OCI-LY3 (cell line): ENCODE data around the gene CCDC6.

Experiments used
- H2AFZ ChIP-seq: fragments of 200-600, 300-600 bp; shearing (Covaris generic); 2 replicates; pipeline ENCODE4 v1.6.0; 2014; ENCODE audit warnings: antibody characterized with exemption, low read depth, low read length
- H3K27ac ChIP-seq: fragments of 200-600, 300-600 bp; sonication (generic); 2 replicates; pipeline ENCODE4 v1.5.1; 2014; ENCODE audit warnings: mild to moderate bottlenecking, low read length, moderate library complexity, mixed read lengths
- H3K27me3 ChIP-seq: fragments of 200-600, 300-600 bp; sonication (generic); 2 replicates; pipeline ENCODE4 v1.6.1; 2014; ENCODE audit warnings: low read depth, low read length, mixed read lengths
- H3K36me3 ChIP-seq: fragments of 200-600, 300-600 bp; sonication (generic); replicated peaks from 2 replicates; pipeline ENCODE3; 2014; ENCODE audit warnings: low read depth, low read length, mixed read lengths
- H3K4me1 ChIP-seq: fragments of 300-600, 200-600 bp; sonication (generic); 2 replicates; pipeline ENCODE4 v1.6.1; 2014; ENCODE audit warnings: low read length, mixed read lengths
- H3K4me2 ChIP-seq: fragments of 200-600, 300-600 bp; sonication (generic); 2 replicates; pipeline ENCODE4 v1.6.1; 2014; ENCODE audit warnings: low read length, mixed read lengths
- H3K4me3 ChIP-seq: fragments of 300-600, 200-600 bp; sonication (generic); 2 replicates; pipeline ENCODE4 v1.5.1; 2014; ENCODE audit warnings: antibody characterized with exemption, mild to moderate bottlenecking, low read length, moderate library complexity
- H3K79me2 ChIP-seq: fragments of 300-600, 200-600 bp; shearing (Covaris generic); 2 replicates; pipeline ENCODE4 v1.6.1; 2014; ENCODE audit warnings: mild to moderate bottlenecking, low read length, mixed read lengths
- H3K9ac ChIP-seq: fragments of 300-600, 200-600 bp; shearing (Covaris generic); 2 replicates; pipeline ENCODE4 v1.6.0; 2014; ENCODE audit warnings: mild to moderate bottlenecking, low read length, moderate library complexity
- H3K9me3 ChIP-seq: fragments of 200-600, 300-600 bp; shearing (Covaris generic); 2 replicates; pipeline ENCODE4 v1.6.1; 2014; ENCODE audit warnings: low read length, mixed read lengths; ENCODE audit not compliant: insufficient read depth
- H4K20me1 ChIP-seq: fragments of 200-600, 300-600 bp; sonication (generic); 2 replicates; pipeline ENCODE4 v1.6.1; 2016; ENCODE audit warnings: low read length, mixed read lengths; ENCODE audit not compliant: insufficient read depth
- EZH2phosphoT487 ChIP-seq: fragments of 200-600 bp; shearing (Covaris generic); IDR thresholded peaks from 2 replicates; pipeline ENCODE4 v1.6.1; 2018; ENCODE audit warnings: antibody characterized with exemption, mixed run types, low read depth
- TF ChIP-seq, protein P1 (sequence below): fragments of 200-600, 300-600 bp; sonication (generic); IDR thresholded peaks from 2 replicates; pipeline ENCODE4 v1.5.1; 2014; ENCODE audit warnings: antibody characterized with exemption, low read length, low read depth

CCDC6 gene

DNA sequence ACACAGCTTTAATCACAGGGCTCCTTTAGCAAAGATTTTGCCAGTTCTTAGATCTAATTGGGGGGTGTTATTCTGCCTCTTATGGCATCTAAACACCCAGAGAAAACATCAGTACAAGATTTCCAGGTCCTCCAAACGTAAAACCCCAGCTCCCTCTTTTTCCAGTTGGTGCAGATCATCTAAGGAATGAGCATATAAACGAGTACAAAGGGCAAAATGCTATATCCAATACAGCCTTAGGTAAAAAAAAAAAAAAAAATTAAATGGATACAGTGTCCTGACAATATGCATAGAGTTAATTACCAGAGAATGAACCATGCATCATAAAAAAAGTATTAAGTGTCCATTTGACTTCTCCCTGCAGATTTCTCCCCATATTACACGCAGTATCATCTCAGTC, 50.3 kb downstream of the CCDC6 start:
- no peak overlapping the region for H2AFZ ChIP-seq
- H3K27me3 ChIP-seq, result no peaks in the 10 kb centered on the region
- peaks cover 73% of the 10 kb centered on the region for H3K79me2 ChIP-seq
- no peak overlapping the region for H3K9ac ChIP-seq
- H3K4me2 ChIP-seq, result no peak overlapping the region
- H3K4me1 ChIP-seq, result peaks cover 29% of the 10 kb centered on the region
- TF ChIP-seq, protein P1, sequence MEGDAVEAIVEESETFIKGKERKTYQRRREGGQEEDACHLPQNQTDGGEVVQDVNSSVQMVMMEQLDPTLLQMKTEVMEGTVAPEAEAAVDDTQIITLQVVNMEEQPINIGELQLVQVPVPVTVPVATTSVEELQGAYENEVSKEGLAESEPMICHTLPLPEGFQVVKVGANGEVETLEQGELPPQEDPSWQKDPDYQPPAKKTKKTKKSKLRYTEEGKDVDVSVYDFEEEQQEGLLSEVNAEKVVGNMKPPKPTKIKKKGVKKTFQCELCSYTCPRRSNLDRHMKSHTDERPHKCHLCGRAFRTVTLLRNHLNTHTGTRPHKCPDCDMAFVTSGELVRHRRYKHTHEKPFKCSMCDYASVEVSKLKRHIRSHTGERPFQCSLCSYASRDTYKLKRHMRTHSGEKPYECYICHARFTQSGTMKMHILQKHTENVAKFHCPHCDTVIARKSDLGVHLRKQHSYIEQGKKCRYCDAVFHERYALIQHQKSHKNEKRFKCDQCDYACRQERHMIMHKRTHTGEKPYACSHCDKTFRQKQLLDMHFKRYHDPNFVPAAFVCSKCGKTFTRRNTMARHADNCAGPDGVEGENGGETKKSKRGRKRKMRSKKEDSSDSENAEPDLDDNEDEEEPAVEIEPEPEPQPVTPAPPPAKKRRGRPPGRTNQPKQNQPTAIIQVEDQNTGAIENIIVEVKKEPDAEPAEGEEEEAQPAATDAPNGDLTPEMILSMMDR, result no peak
- no peak for TF ChIP-seq EZH2phosphoT487
- H3K27ac ChIP-seq, result no peak overlapping the region
- H3K9me3 ChIP-seq, result no peaks in the 10 kb centered on the region
- H4K20me1 ChIP-seq, result peaks cover 28% of the 10 kb centered on the region
- H3K4me3 ChIP-seq, result no peak overlapping the region
- H3K36me3 ChIP-seq, result peaks cover 8% of the 10 kb centered on the region

DNA sequence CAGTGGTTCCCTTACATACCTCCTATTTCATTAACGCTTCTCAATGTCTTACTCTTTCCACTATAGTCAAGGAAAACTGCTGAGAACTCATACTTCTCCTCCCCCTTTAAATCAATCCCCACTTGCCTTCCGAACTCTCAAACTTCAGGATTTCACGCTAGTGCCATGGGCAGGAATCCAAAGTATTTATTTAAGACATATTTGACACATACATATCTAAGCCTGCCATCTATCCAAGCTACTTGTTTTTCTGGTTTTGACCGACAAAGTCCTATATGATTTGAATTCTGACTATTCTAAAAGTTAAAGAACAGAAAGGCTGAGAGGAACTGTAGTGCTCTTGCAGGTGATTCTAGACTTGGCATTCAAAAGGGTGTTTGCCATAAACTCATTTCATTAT, 51.8 kb downstream of the CCDC6 start:
- H3K27ac ChIP-seq, result no peak overlapping the region
- peaks cover 21% of the 10 kb centered on the region for H3K4me1 ChIP-seq
- no peaks in the 10 kb centered on the region for H3K9me3 ChIP-seq
- H3K9ac ChIP-seq, result no peak overlapping the region
- H3K36me3 ChIP-seq, result peaks cover 9% of the 10 kb centered on the region
- TF ChIP-seq, protein P1, result no peak
- TF ChIP-seq EZH2phosphoT487, result no peak
- no peaks in the 10 kb centered on the region for H3K27me3 ChIP-seq
- H2AFZ ChIP-seq, result no peak overlapping the region
- peaks cover 28% of the 10 kb centered on the region for H4K20me1 ChIP-seq
- H3K4me2 ChIP-seq, result no peak overlapping the region
- peaks cover 59% of the 10 kb centered on the region for H3K79me2 ChIP-seq
- no peak overlapping the region for H3K4me3 ChIP-seq

DNA sequence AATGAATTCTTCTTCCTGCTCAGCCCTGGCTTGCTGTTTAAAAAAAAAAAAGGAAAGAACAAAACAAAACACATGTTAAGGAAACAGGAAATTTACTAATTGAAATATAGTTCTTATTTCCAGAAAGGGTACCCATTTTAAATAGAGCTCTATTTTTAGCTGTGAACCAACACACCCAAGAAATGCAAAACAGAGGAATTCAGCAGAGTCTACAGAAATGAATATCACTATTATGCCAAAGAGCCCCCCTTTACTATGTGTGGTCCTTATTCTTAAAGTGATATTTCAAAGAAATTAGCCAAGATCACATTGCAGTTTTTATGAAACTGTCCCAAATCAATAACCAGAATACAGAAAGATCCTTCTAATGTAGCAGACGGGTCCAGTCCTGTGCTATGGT, 53.7 kb downstream of the CCDC6 start:
- H3K27ac ChIP-seq, result no peak overlapping the region
- peaks cover 43% of the 10 kb centered on the region for H3K79me2 ChIP-seq
- peaks cover 19% of the 10 kb centered on the region for H4K20me1 ChIP-seq
- H3K4me2 ChIP-seq, result peak overlapping the region; percentile 52
- TF ChIP-seq, protein P1, result no peak
- no peak for TF ChIP-seq EZH2phosphoT487
- no peaks in the 10 kb centered on the region for H3K9me3 ChIP-seq
- H3K4me3 ChIP-seq, result no peak overlapping the region
- no peak overlapping the region for H2AFZ ChIP-seq
- H3K4me1 ChIP-seq, result peaks cover 17% of the 10 kb centered on the region
- peaks cover 9% of the 10 kb centered on the region for H3K36me3 ChIP-seq
- no peak overlapping the region for H3K9ac ChIP-seq
- no peaks in the 10 kb centered on the region for H3K27me3 ChIP-seq

DNA sequence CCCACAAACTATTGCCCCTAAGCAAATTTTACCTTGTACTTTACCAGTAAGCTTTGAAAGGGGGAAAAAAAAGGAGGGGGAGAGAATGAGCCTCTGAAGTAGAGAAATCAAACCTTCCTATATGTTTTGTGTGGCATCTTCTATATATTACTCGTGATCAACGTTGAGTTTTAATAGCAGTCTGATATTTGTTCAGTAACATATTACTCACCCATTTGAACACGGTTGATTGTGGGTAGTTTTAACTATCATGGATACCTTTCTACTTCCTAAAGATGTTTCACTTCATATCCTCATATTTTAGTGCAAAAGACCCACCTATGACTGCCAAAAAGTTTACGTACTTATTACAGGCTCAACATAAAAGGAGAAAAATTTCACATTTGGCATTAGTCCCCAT, 54.5 kb downstream of the CCDC6 start:
- peaks cover 9% of the 10 kb centered on the region for H3K36me3 ChIP-seq
- TF ChIP-seq, protein P1, result no peak
- TF ChIP-seq EZH2phosphoT487, result no peak

More for the DNA sequence above, 54.5 kb downstream of the CCDC6 start:
- Histone ChIP-seq H3K4me3 (no peak overlapping the region), H3K9me3 (no peaks in the 10 kb centered on the region), H3K4me1 (peaks cover 17% of the 10 kb centered on the region), H3K27me3 (no peaks in the 10 kb centered on the region), H3K27ac (no peak overlapping the region), H3K4me2 (no peak overlapping the region), H3K79me2 (peaks cover 35% of the 10 kb centered on the region), H3K9ac (no peak overlapping the region), H2AFZ (no peak overlapping the region), H4K20me1 (peaks cover 19% of the 10 kb centered on the region)
